NCI-H1417 (cell line): ENCODE results near the gene PPP1R36.
"Not testable (repeated sequence)": the region's sequence is repeated elsewhere in the genome, so short reads cannot be mapped to it uniquely, and the experiment has no call there.

Experiments
- DNase-seq, 3 experiments: peaks; one replicate each; lab custom pipeline; 2025; lab: John Stamatoyannopoulos, UW

Gene PPP1R36

GRCh38 chr14:64569138-64569631 is 19.4 kb downstream of the PPP1R36 start:
- no peak for DNase-seq

- not testable (repeated sequence) for DNase-seq
Observed at GRCh38 chr14:64569646-64570045, 19.9 kb downstream of the PPP1R36 start.

- DNase-seq, result no peak
Observed at GRCh38 chr14:64572386-64573104, 22.8 kb downstream of the PPP1R36 start.

- peak in 1 of 3 experiments; percentile 27 for DNase-seq
Observed at GRCh38 chr14:64573109-64573508, 23.3 kb downstream of the PPP1R36 start.

GRCh38 chr14:64574371-64575107 is 24.8 kb downstream of the PPP1R36 start:
- DNase-seq, result no peak

GRCh38 chr14:64577211-64577610 is 27.4 kb downstream of the PPP1R36 start:
- no peak for DNase-seq

- DNase-seq, result no peak
Observed at GRCh38 chr14:64580467-64580866, 30.7 kb downstream of the PPP1R36 start.

- no peak for DNase-seq
Observed at GRCh38 chr14:64581363-64581762, 31.6 kb downstream of the PPP1R36 start.

GRCh38 chr14:64581817-64582216 is 32.1 kb downstream of the PPP1R36 start:
- DNase-seq, result no peak

GRCh38 chr14:64584190-64584589 is 34.4 kb downstream of the PPP1R36 start:
- DNase-seq, result peak in 1 of 3 experiments; percentile 20

- no peak for DNase-seq
Observed at GRCh38 chr14:64591809-64592208, 42.0 kb downstream of the PPP1R36 start.

GRCh38 chr14:64594438-64594837 is 44.7 kb downstream of the PPP1R36 start:
- DNase-seq, result no peak

GRCh38 chr14:64598404-64598803 is 48.6 kb downstream of the PPP1R36 start:
- no peak for DNase-seq

GRCh38 chr14:64601571-64601970 is 51.8 kb downstream of the PPP1R36 start:
- DNase-seq, result no peak

- DNase-seq, result no peak
Observed at GRCh38 chr14:64602826-64603225, 53.1 kb downstream of the PPP1R36 start.

- DNase-seq, result no peak
Observed at GRCh38 chr14:64604001-64604400, 54.2 kb downstream of the PPP1R36 start.

GRCh38 chr14:64604881-64605280 is 55.1 kb downstream of the PPP1R36 start:
- peak; percentile 22 to 78 (median 57) for DNase-seq

GRCh38 chr14:64605926-64606685 is 56.3 kb downstream of the PPP1R36 start:
- no peak for DNase-seq

GRCh38 chr14:64610049-64610746 is 60.4 kb downstream of the PPP1R36 start:
- DNase-seq, result peak; percentile 43 to 98 (median 87)

GRCh38 chr14:64611358-64612020 is 61.7 kb downstream of the PPP1R36 start:
- DNase-seq, result peak in 1 of 3 experiments; percentile 28

GRCh38 chr14:64612021-64612380 is 62.2 kb downstream of the PPP1R36 start:
- no peak for DNase-seq
